GM12878 (cell line): ENCODE results near the gene AURKAIP1. TPM values are rescaled to one million over a fixed set of nuclear protein-coding genes. Genes with fewer than 3 reads are reported as not detected.
A peak's percentile ranks its signal among the peaks of the same experiment; 100 is the strongest.

Experiments used
- ASH2L ChIP-seq: fragments of 300-600, 200-600 bp; sonication (generic); IDR thresholded peaks from 2 replicates; pipeline ENCODE4 v1.6.1; 2017; ENCODE audit warnings: low read depth, mild to moderate bottlenecking, borderline replicate concordance
- CHD2 ChIP-seq: IDR thresholded peaks from 2 replicates; pipeline ENCODE4 v1.6.1; 2011; ENCODE audit warnings: low read depth, low read length, improper control_type of control experiment, borderline replicate concordance
- CREM ChIP-seq: IDR thresholded peaks from 2 replicates; pipeline ENCODE4 v1.6.1; 2014; ENCODE audit warnings: antibody characterized with exemption, low read depth
- E2F8 ChIP-seq: fragments of 450-650 bp; IDR thresholded peaks from 2 replicates; pipeline ENCODE4 v1.6.1; 2018; ENCODE audit warnings: mild to moderate bottlenecking, low read depth, moderate library complexity; ENCODE audit not compliant: partially characterized antibody
- GATAD2B ChIP-seq: fragments of 450-650 bp; conservative IDR thresholded peaks from 2 replicates; pipeline ENCODE4 v1.6.1; 2017; ENCODE audit warnings: low read depth, mild to moderate bottlenecking, moderate library complexity
- HCFC1 ChIP-seq: fragments of 150-350 bp; IDR thresholded peaks from 2 replicates; pipeline ENCODE4 v1.6.1; 2014; ENCODE audit warnings: low read length
- JUND ChIP-seq: IDR thresholded peaks from 2 replicates; pipeline ENCODE4 v1.6.1; 2012; ENCODE audit warnings: low read depth, mild to moderate bottlenecking, low read length, improper control_type of control experiment, moderate library complexity
- KLF5 ChIP-seq: fragments of 450-650 bp; IDR thresholded peaks from 2 replicates; pipeline ENCODE4 v1.6.1; 2014; ENCODE audit warnings: mild to moderate bottlenecking; ENCODE audit not compliant: partially characterized antibody
- MTA3 ChIP-seq: IDR thresholded peaks from 2 replicates; pipeline ENCODE4 v1.6.1; 2012; ENCODE audit warnings: low read length, inconsistent platforms, borderline replicate concordance
- NR2F1 ChIP-seq: fragments of 450-650 bp; conservative IDR thresholded peaks from 2 replicates; pipeline ENCODE4 v1.6.1; 2017; ENCODE audit warnings: mild to moderate bottlenecking
- PKNOX1 ChIP-seq: fragments of 450-650 bp; IDR thresholded peaks from 2 replicates; pipeline ENCODE4 v1.6.1; 2016; ENCODE audit warnings: mild to moderate bottlenecking
- PML ChIP-seq: IDR thresholded peaks from 2 replicates; pipeline ENCODE4 v1.6.1; 2012; ENCODE audit warnings: low read length, inconsistent platforms
- RELA ChIP-seq: fragments of 450-650 bp; IDR thresholded peaks from 2 replicates; pipeline ENCODE4 v1.8.0; 2014; ENCODE audit warnings: borderline replicate concordance; ENCODE audit not compliant: partially characterized antibody
- RUNX3 ChIP-seq: IDR thresholded peaks from 2 replicates; pipeline ENCODE4 v1.6.1; 2012; ENCODE audit warnings: low read length, inconsistent platforms
- SKIL ChIP-seq: fragments of 450-650 bp; IDR thresholded peaks from 2 replicates; pipeline ENCODE4 v1.6.1; 2017; ENCODE audit warnings: mild to moderate bottlenecking, low read depth, inconsistent platforms; ENCODE audit not compliant: poor library complexity, severe bottlenecking
- SMAD1 ChIP-seq: fragments of 450-650 bp; IDR thresholded peaks from 2 replicates; pipeline ENCODE4 v1.6.1; 2018; ENCODE audit warnings: mild to moderate bottlenecking, low read depth; ENCODE audit not compliant: partially characterized antibody
- SMARCA5 ChIP-seq: fragments of 450-650 bp; IDR thresholded peaks from 2 replicates; pipeline ENCODE4 v1.6.1; 2017; ENCODE audit warnings: mild to moderate bottlenecking
- SREBF2 ChIP-seq: IDR thresholded peaks from 2 replicates; pipeline ENCODE4 v1.6.1; 2012; ENCODE audit warnings: mild to moderate bottlenecking, low read length
- TAF1 ChIP-seq: IDR thresholded peaks from 2 replicates; pipeline ENCODE4 v1.6.1; 2011; ENCODE audit warnings: mild to moderate bottlenecking, low read depth, low read length, borderline replicate concordance
- TCF12 ChIP-seq: IDR thresholded peaks from 2 replicates; pipeline ENCODE4 v1.6.1; 2011; ENCODE audit warnings: low read depth, mild to moderate bottlenecking, low read length
- TCF7 ChIP-seq: IDR thresholded peaks from 2 replicates; pipeline ENCODE4 v1.6.1; 2014; ENCODE audit warnings: antibody characterized with exemption, borderline replicate concordance
- YY1 ChIP-seq: IDR thresholded peaks from 2 replicates; pipeline ENCODE4 v1.6.1; 2011; ENCODE audit warnings: low read depth, mild to moderate bottlenecking, low read length
- ZNF207 ChIP-seq: fragments of 450-650 bp; IDR thresholded peaks from 2 replicates; pipeline ENCODE4 v1.6.1; 2014; ENCODE audit warnings: antibody characterized with exemption, mild to moderate bottlenecking, borderline replicate concordance
- polyA plus RNA-seq, 11 experiments: library from polyadenylated mRNA; depleted of rRNA in 4 of 11; unstranded in 6 of 11; stranded (reverse) in 5 of 11; fragments of >200 nt; fragmentation: Nextera tagmentation in 4 of 11; fragmentation: Illumina TruSeq in 1 of 11; extraction: Ambion mirVana in 4 of 11; extraction: Trizol in 1 of 11; gene quantifications; 1 replicate in 1 of 11; 2 replicates in 10 of 11; pipeline versions ENCODE4 v1.2.1 to v1.2.3, GENCODE V29; 2011 to 2016; ENCODE audit warnings: inconsistent platforms in 2 of 11, missing spikeins in 2 of 11, low read depth in 1 of 11
- total RNA-seq, 4 experiments: library from RNA; depleted of rRNA in 3 of 4; stranded (reverse); fragments of >200 nt in 3 of 4; fragmentation: Illumina TruSeq in 1 of 4; extraction: Trizol in 1 of 4; gene quantifications; 2 replicates each; pipeline versions ENCODE4 v1.2.1 to v1.2.3, GENCODE V29; 2013 to 2021
- TF ChIP-seq, protein P1 (sequence below): fragments of 150-350 bp; IDR thresholded peaks from 2 replicates; pipeline ENCODE4 v1.6.1; 2014; ENCODE audit warnings: mild to moderate bottlenecking, low read depth, low read length

AURKAIP1 gene
- total and polyA plus RNA-seq, 10 of the 15 experiments (the other 5 are each of a cell fraction or from before 2014, with no cell fraction given): 6.5 to 366 (median 120) TPM

DNA sequence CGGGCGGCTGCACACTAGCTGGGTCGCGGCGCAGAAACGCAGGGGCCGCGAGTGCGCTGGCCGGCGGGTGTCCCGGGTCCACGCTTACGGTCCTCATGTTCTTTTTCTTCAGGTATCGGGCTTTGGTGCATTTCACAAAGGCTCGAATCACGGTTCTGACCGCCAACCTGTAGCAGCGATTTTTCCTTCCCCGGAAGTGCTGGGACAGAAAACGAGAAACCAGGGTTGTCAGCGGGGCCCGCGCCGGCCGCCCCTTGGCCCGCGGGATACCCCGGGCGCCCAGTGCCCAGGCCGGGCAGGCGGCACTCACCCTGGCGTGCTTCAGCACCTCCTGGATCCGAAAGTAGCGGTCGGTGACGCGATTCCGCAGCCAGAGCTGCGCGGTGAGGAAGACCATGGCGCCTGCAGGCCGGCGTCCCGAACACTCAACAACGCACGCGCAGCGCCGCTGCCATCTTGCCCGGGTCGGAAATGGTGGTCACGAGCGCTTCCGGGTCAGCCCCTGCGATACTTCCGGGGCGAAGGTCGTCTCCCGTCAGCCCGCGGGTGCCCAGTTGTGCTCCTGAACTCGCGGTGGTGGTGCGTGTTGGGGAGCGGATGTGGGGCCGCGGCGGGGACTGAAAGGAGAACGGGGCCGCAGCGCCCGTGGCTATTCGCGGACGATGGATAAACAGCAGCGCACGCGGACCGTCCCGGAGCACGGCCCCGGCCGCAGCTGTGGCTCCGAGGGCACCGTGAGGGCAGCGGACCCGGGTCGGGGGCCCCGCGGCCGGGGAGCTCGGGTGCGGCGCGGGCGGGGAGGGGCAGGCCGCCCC is 32.0 kb upstream of the AURKAIP1 start, which contains the start of gene MRPL20 (continued):
- peak; percentile 55 for TF ChIP-seq TCF12
- peak; percentile 87 for TF ChIP-seq CREM
- 0 out of 2 replicates have a peak, but pooled peaks have one; percentile 49 for TF ChIP-seq ASH2L
- TF ChIP-seq GATAD2B: peak; percentile 76
- TF ChIP-seq PML: no peak
- 0 out of 2 replicates have a peak, but pooled peaks have one; percentile 54 for TF ChIP-seq ZNF207
- TF ChIP-seq, protein P1, sequence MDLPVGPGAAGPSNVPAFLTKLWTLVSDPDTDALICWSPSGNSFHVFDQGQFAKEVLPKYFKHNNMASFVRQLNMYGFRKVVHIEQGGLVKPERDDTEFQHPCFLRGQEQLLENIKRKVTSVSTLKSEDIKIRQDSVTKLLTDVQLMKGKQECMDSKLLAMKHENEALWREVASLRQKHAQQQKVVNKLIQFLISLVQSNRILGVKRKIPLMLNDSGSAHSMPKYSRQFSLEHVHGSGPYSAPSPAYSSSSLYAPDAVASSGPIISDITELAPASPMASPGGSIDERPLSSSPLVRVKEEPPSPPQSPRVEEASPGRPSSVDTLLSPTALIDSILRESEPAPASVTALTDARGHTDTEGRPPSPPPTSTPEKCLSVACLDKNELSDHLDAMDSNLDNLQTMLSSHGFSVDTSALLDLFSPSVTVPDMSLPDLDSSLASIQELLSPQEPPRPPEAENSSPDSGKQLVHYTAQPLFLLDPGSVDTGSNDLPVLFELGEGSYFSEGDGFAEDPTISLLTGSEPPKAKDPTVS: 0 out of 2 replicates have a peak, but pooled peaks have one; percentile 15
- peak; percentile 90 for TF ChIP-seq CHD2
- 0 out of 2 replicates have a peak, but pooled peaks have one; percentile 2 for TF ChIP-seq JUND
- TF ChIP-seq MTA3: no peak
- TF ChIP-seq SREBF2: peak; percentile 75
- TF ChIP-seq RUNX3: no peak
- peak; percentile 75 for TF ChIP-seq PKNOX1
- peak; percentile 96 for TF ChIP-seq TAF1
- TF ChIP-seq RELA: peak; percentile 18
- TF ChIP-seq NR2F1: peak; percentile 90
- TF ChIP-seq TCF7: no peak
- peak; percentile 88 for TF ChIP-seq HCFC1
- peak; percentile 43 for TF ChIP-seq E2F8
- TF ChIP-seq KLF5: peak; percentile 49
- TF ChIP-seq YY1: peak; percentile 99
- no peak for TF ChIP-seq SMAD1
- TF ChIP-seq SMARCA5: 0 out of 2 replicates have a peak, but pooled peaks have one; percentile 44
- TF ChIP-seq SKIL: no peak
